NCI-H524 (cell line): ENCODE data around the gene STAT5B.
"Not testable (repeated sequence)": the region's sequence is repeated elsewhere in the genome, so short reads cannot be mapped to it uniquely, and the experiment has no call there.

ENCODE experiments used
- DNase-seq, 2 experiments: peaks; one replicate each; lab custom pipeline; 2025; lab: John Stamatoyannopoulos, UW

Gene STAT5B

GRCh38 chr17:42276359-42276608, at the start of gene STAT5B:
TSS of gene STAT5B (minus strand) at chr17:42276391. CDS start at chr17:42232127, 44,264 bp downstream.
- DNase-seq: peak; percentile 27 to 76

- no peak for DNase-seq
These were observed 48.8 kb upstream of the STAT5B start for GRCh38 chr17:42325026-42325425.

- no peak for DNase-seq
These were observed 47.1 kb upstream of the STAT5B start for GRCh38 chr17:42323268-42323773.

- peak; percentile 87 to 95 for DNase-seq
These were observed 46.4 kb upstream of the STAT5B start for GRCh38 chr17:42322382-42323267.

GRCh38 chr17:42321555-42321954, 45.4 kb upstream of the STAT5B start:
- DNase-seq: peak; percentile 81 to 94

GRCh38 chr17:42317967-42318366, 41.8 kb upstream of the STAT5B start:
- DNase-seq: not testable (repeated sequence)

- peak in 1 of 2 experiments; percentile 62 for DNase-seq
These were observed 41.2 kb upstream of the STAT5B start for GRCh38 chr17:42317266-42317845.

GRCh38 chr17:42316755-42317154, 40.6 kb upstream of the STAT5B start:
- DNase-seq: no peak

- no peak for DNase-seq
These were observed 39.4 kb upstream of the STAT5B start for GRCh38 chr17:42315402-42316156.

GRCh38 chr17:42313773-42314566, 37.8 kb upstream of the STAT5B start:
- DNase-seq: no peak

- no peak for DNase-seq
These were observed 37.2 kb upstream of the STAT5B start for GRCh38 chr17:42313389-42313772.

GRCh38 chr17:42312285-42313130, 36.3 kb upstream of the STAT5B start:
- peak; percentile 91 to 94 for DNase-seq

- DNase-seq: no peak
These were observed 35.8 kb upstream of the STAT5B start for GRCh38 chr17:42312035-42312284.

GRCh38 chr17:42311240-42312034, 35.2 kb upstream of the STAT5B start:
- DNase-seq: peak in 1 of 2 experiments; percentile 14

GRCh38 chr17:42310787-42311215, 34.6 kb upstream of the STAT5B start:
- no peak for DNase-seq

- DNase-seq: no peak
These were observed 34.0 kb upstream of the STAT5B start for GRCh38 chr17:42309986-42310786.

GRCh38 chr17:42309142-42309541, 33.0 kb upstream of the STAT5B start:
- DNase-seq: no peak

- DNase-seq: no peak
These were observed 32.3 kb upstream of the STAT5B start for GRCh38 chr17:42308446-42308845.

- no peak for DNase-seq
These were observed 31.3 kb upstream of the STAT5B start for GRCh38 chr17:42307362-42307927.
